GM23248 (cell line): ENCODE results near the gene RIC3.

Source experiments
- EZH2 ChIP-seq: fragments of 200-600 bp; sonication (generic); IDR thresholded peaks from 2 replicates; pipeline ENCODE4 v1.6.1; 2018; ENCODE audit warnings: antibody characterized with exemption, mild to moderate bottlenecking; ENCODE audit not compliant: insufficient read depth, poor library complexity, severe bottlenecking
- EZH2phosphoT487 ChIP-seq: fragments of 200-600 bp; sonication (generic); IDR thresholded peaks from 2 replicates; pipeline ENCODE4 v1.6.1; 2018; ENCODE audit warnings: antibody characterized with exemption, moderate library complexity, mild to moderate bottlenecking, low read depth; ENCODE audit not compliant: insufficient read depth

DNA sequence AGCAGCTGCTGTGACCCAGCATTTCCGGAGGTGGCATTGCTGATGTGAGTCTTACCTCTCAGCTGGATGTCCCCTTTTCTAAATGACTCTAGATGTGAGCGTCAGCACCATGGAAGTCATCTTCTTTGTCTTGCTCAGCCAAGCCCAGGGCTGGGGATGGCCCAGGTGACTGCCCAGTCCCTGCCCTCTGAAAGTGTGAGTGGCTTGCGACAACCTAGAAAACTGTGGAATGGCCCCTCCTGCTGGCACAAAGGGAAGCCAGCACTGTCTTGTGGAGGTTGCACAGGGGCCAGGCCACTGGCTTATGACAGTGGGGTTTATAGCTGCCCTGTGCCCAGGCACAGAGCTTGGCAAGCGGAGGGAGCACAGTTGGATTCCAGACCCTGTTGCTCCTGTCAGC lies 81.6 kb downstream of the RIC3 start:
- TF ChIP-seq EZH2phosphoT487 (no peak), EZH2 (no peak)
